IMR-90 (cell line): ENCODE data around the gene MYH11.

Experiments used
- CTCF ChIP-seq: conservative IDR thresholded peaks from 2 replicates; pipeline ENCODE4 v1.5.1; 2012; ENCODE audit warnings: mild to moderate bottlenecking, low read depth, low read length, improper control_type of control experiment
- POLR2A ChIP-seq: IDR thresholded peaks from 2 replicates; pipeline ENCODE4 v1.6.1; 2012; ENCODE audit warnings: mild to moderate bottlenecking, low read depth, low read length

DNA sequence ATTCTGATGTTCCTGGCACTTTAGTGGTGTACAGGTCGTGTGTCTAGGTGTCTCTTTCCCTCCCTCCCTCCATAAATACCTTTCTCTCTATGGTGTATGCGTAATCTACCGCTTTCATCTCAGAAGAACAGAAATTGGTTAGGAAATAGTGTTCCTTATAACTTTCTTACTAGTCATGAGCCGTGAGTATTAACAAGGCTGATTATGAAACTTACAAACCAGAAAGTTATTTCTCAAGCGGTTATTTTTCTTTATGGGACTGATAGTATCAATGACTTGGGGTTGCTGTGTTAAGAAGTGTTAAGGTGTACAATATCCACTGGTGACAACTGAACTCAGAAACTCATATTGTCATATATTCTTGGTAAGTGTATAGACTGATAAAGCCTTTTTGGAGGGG lies 13.2 kb upstream of the MYH11 start:
- TF ChIP-seq POLR2A (no peak), CTCF (no peak)
